Adrenal gland (tissue), 5 donors: Measurements from ENCODE around the gene TP53INP2.

Experiments used
- POLR2A ChIP-seq, 2 donors: fragments of 450-650 bp; IDR thresholded peaks; one replicate each; pipeline ENCODE4 v1.6.1; 2017; ENCODE audit warnings: antibody characterized with exemption in 2 of 2, mild to moderate bottlenecking in 2 of 2, moderate library complexity in 1 of 2
- TF ChIP-seq, protein P1 (sequence below), 6 experiments: fragments of 450-650 bp in 4 of 6; fragments of 200-600 bp in 2 of 6; sonication (generic) in 1 of 6; IDR thresholded peaks; 1 replicate in 5 of 6; 2 replicates in 1 of 6; pipeline versions ENCODE4 v1.5.1 to v1.8.0; 2016 to 2021; ENCODE audit warnings: antibody characterized with exemption in 6 of 6, mild to moderate bottlenecking in 2 of 6, moderate library complexity in 1 of 6
- donor health status: DM: no; HTN: no; CAD: no.

DNA sequence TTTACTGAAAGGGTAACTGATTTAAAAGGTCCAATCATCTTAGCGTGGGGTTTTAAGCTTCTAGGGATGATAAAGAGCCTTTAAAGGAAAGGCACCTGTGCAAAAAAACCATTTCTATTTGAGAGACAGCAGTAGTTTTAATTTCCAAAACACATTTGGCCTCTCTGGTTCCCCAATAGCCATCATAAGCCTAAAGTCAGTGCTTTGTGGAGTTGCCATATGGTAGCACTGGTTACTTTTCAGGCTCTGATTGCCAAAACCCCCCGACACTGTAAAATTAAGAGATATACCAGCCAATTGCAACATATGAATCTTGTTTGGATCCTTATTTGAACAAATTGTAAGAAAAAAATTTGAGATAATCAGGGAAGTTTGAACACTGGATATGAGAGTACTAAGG is 44.6 kb downstream of the TP53INP2 start:
- TF ChIP-seq POLR2A (IDR thresholded peaks at IDR 0.05), result no peak
- TF ChIP-seq, protein P1, sequence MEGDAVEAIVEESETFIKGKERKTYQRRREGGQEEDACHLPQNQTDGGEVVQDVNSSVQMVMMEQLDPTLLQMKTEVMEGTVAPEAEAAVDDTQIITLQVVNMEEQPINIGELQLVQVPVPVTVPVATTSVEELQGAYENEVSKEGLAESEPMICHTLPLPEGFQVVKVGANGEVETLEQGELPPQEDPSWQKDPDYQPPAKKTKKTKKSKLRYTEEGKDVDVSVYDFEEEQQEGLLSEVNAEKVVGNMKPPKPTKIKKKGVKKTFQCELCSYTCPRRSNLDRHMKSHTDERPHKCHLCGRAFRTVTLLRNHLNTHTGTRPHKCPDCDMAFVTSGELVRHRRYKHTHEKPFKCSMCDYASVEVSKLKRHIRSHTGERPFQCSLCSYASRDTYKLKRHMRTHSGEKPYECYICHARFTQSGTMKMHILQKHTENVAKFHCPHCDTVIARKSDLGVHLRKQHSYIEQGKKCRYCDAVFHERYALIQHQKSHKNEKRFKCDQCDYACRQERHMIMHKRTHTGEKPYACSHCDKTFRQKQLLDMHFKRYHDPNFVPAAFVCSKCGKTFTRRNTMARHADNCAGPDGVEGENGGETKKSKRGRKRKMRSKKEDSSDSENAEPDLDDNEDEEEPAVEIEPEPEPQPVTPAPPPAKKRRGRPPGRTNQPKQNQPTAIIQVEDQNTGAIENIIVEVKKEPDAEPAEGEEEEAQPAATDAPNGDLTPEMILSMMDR (IDR thresholded peaks at IDR 0.05), result no peak
